ENCODE data around the gene LZTR1. TPM values are rescaled to one million over a fixed set of nuclear protein-coding genes. Genes with fewer than 3 reads are reported as not detected.
"Not testable (repeated sequence)": the region's sequence is repeated elsewhere in the genome, so short reads cannot be mapped to it uniquely, and the experiment has no call there.

Gene LZTR1
- polyA plus RNA-seq, 1 experiment = 28.3 TPM

- ChIA-PET CTCF (no interaction called here), POLR2A (no interaction called here)
- Histone ChIP-seq H3K27ac (ENCODE audit: low read depth, low read length) (no peak overlapping the region), H3K27me3 (ENCODE audit: control insufficient read depth, insufficient read depth, low read length) (peaks cover 20% of the 10 kb centered on the region), H3K4me3 (ENCODE audit: low read depth, low read length) (no peak overlapping the region), H3K9me3 (ENCODE audit: control insufficient read depth, insufficient read depth, low read length) (no peaks in the 10 kb centered on the region; the same call in 1 of the 2 replicates)
- TF ChIP-seq CTCF (IDR thresholded peaks at IDR 0.05; ENCODE audit: low read depth, low read length) = no peak
- no peak for DNase-seq (ENCODE audit: low read depth, low spot score)
Observed at GRCh38 chr22:21033895-21034294, 51.8 kb downstream of the LZTR1 start.

- POLR2A ChIA-PET = no interaction called here
- no peak for DNase-seq (ENCODE audit: low read depth, low spot score)
- Histone ChIP-seq H3K4me3 (ENCODE audit: low read depth, low read length) (no peak overlapping the region), H3K9me3 (ENCODE audit: control insufficient read depth, insufficient read depth, low read length) (no peaks in the 10 kb centered on the region; the same call in 1 of the 2 replicates), H3K27me3 (ENCODE audit: control insufficient read depth, insufficient read depth, low read length) (peaks cover 12% of the 10 kb centered on the region), H3K27ac (ENCODE audit: low read depth, low read length) (no peak overlapping the region)
- TF ChIP-seq CTCF (IDR thresholded peaks at IDR 0.05; ENCODE audit: low read depth, low read length) = no peak
- CTCF ChIA-PET = interaction anchor here (1.4 kb wide), 1 partner anchor 20 kb away, joined by 3 read pairs; the partner anchor contains the start of gene P2RX6
Observed at GRCh38 chr22:21034989-21035388, 52.9 kb downstream of the LZTR1 start.

GRCh38 chr22:21038405-21038804, 56.3 kb downstream of the LZTR1 start:
- CTCF ChIA-PET = interaction anchor here (0.6 to 1.4 kb wide), 2 partner anchors 153 to 1308 kb away, joined by 5 to 8 read pairs; no protein-coding TSS in a partner anchor
- no peaks in the 10 kb centered on the region for H3K9me3 ChIP-seq (ENCODE audit: control insufficient read depth, insufficient read depth, low read length)
- DNase-seq (ENCODE audit: low read depth, low spot score) = no peak
- POLR2A ChIA-PET = interaction anchor here (1.0 to 1.3 kb wide), 3 partner anchors 23 to 1559 kb away, joined by 3 to 15 read pairs (median 5); partner anchors contain the start of genes CDC45, LZTR1, P2RX6 and UFD1
- H3K4me3 ChIP-seq (ENCODE audit: low read depth, low read length) = no peak overlapping the region
- H3K27me3 ChIP-seq (ENCODE audit: control insufficient read depth, insufficient read depth, low read length) = no peaks in the 10 kb centered on the region
- peak overlapping the region; percentile 95 for H3K27ac ChIP-seq (ENCODE audit: low read depth, low read length)
- no peak for TF ChIP-seq CTCF (IDR thresholded peaks at IDR 0.05; ENCODE audit: low read depth, low read length)

GRCh38 chr22:21039158-21039557, 57.1 kb downstream of the LZTR1 start:
- H3K9me3 ChIP-seq (ENCODE audit: control insufficient read depth, insufficient read depth, low read length); H3K27me3 ChIP-seq (ENCODE audit: control insufficient read depth, insufficient read depth, low read length); H3K27ac ChIP-seq (ENCODE audit: low read depth, low read length); CTCF ChIA-PET; DNase-seq (ENCODE audit: low read depth, low spot score); H3K4me3 ChIP-seq (ENCODE audit: low read depth, low read length): not testable (repeated sequence)
- POLR2A ChIA-PET = interaction anchor here (1.0 to 1.5 kb wide), 2 partner anchors 24 to 1560 kb away, joined by 3 to 4 read pairs; partner anchors contain the start of genes CDC45, P2RX6 and UFD1

GRCh38 chr22:21041937-21042336, 59.8 kb downstream of the LZTR1 start:
- POLR2A ChIA-PET = no interaction called here
- CTCF ChIA-PET = no interaction called here
- DNase-seq (ENCODE audit: low read depth, low spot score) = no peak
- Histone ChIP-seq H3K27ac (ENCODE audit: low read depth, low read length) (no peak overlapping the region), H3K27me3 (ENCODE audit: control insufficient read depth, insufficient read depth, low read length) (no peaks in the 10 kb centered on the region), H3K4me3 (ENCODE audit: low read depth, low read length) (no peak overlapping the region), H3K9me3 (ENCODE audit: control insufficient read depth, insufficient read depth, low read length) (no peaks in the 10 kb centered on the region)
- TF ChIP-seq CTCF (IDR thresholded peaks at IDR 0.05; ENCODE audit: low read depth, low read length) = no peak
